Loucy (cell line): ENCODE results near the gene GNB3.

Source experiments
- H2AFZ ChIP-seq: fragments of 200-600 bp; sonication (generic); 2 replicates; pipeline ENCODE4 v1.6.0; 2016; ENCODE audit warnings: antibody characterized with exemption, mild to moderate bottlenecking, low read length, moderate library complexity
- H3F3A ChIP-seq: fragments of 200-600 bp; 2 replicates; pipeline ENCODE4 v1.6.0; 2016; ENCODE audit warnings: antibody characterized with exemption, low read depth, mild to moderate bottlenecking
- H3K27me3 ChIP-seq: fragments of 200-600 bp; sonication (generic); 2 replicates; pipeline ENCODE4 v1.6.1; 2014; ENCODE audit warnings: low read length, mild to moderate bottlenecking; ENCODE audit not compliant: insufficient read depth, poor library complexity, severe bottlenecking
- H3K36me3 ChIP-seq: fragments of 200-600 bp; sonication (generic); 2 replicates; pipeline ENCODE4 v1.6.1; 2016; ENCODE audit warnings: low read length; ENCODE audit not compliant: insufficient read depth
- H3K4me1 ChIP-seq: fragments of 200-600 bp; sonication (generic); 2 replicates; pipeline ENCODE4 v1.5.1; 2014; ENCODE audit warnings: low read length, mild to moderate bottlenecking; ENCODE audit not compliant: insufficient read depth, poor library complexity, severe bottlenecking
- H3K4me2 ChIP-seq: fragments of 200-600 bp; sonication (generic); 2 replicates; pipeline ENCODE4 v1.6.0; 2014; ENCODE audit warnings: antibody characterized with exemption, low read length, low read depth, mild to moderate bottlenecking; ENCODE audit not compliant: poor library complexity, severe bottlenecking
- H3K4me3 ChIP-seq: fragments of 200-600 bp; sonication (generic); 2 replicates; pipeline ENCODE4 v1.5.1; 2014; ENCODE audit warnings: low read length, mild to moderate bottlenecking, mixed read lengths; ENCODE audit not compliant: poor library complexity, severe bottlenecking
- H3K79me2 ChIP-seq: fragments of 200-600 bp; sonication (generic); 2 replicates; pipeline ENCODE4 v1.6.1; 2014; ENCODE audit warnings: low read length; ENCODE audit not compliant: insufficient read depth
- H3K9ac ChIP-seq: fragments of 200-600 bp; sonication (generic); 2 replicates; pipeline ENCODE4 v1.6.0; 2014; ENCODE audit warnings: mild to moderate bottlenecking, low read depth, low read length, moderate library complexity; ENCODE audit not compliant: poor library complexity, severe bottlenecking
- H3K9me2 ChIP-seq: fragments of 200-600 bp; sonication (generic); replicated peaks from 2 replicates; pipeline ENCODE4 v1.6.1; 2016; ENCODE audit warnings: low read depth, low read length, mixed read lengths
- H3K9me3 ChIP-seq: fragments of 200-600 bp; sonication (generic); 2 replicates; pipeline ENCODE4 v1.6.1; 2014; ENCODE audit warnings: mild to moderate bottlenecking, antibody characterized with exemption, low read length, low read depth; ENCODE audit not compliant: insufficient read depth
- H4K20me1 ChIP-seq: fragments of 200-600 bp; sonication (generic); 2 replicates; pipeline ENCODE4 v1.6.0; 2014; ENCODE audit warnings: antibody characterized with exemption, low read length, mild to moderate bottlenecking; ENCODE audit not compliant: insufficient read depth, poor library complexity, severe bottlenecking
- EZH2phosphoT487 ChIP-seq: fragments of 200-600 bp; IDR thresholded peaks from 2 replicates; pipeline ENCODE4 v1.6.1; 2018; ENCODE audit warnings: antibody characterized with exemption, mild to moderate bottlenecking, moderate library complexity, borderline replicate concordance
- TF ChIP-seq, protein P1 (sequence below): fragments of 200-600 bp; sonication (generic); conservative IDR thresholded peaks from 2 replicates; pipeline ENCODE4 v1.5.1; 2014; ENCODE audit warnings: mild to moderate bottlenecking, antibody characterized with exemption, low read length

The GNB3 gene

DNA sequence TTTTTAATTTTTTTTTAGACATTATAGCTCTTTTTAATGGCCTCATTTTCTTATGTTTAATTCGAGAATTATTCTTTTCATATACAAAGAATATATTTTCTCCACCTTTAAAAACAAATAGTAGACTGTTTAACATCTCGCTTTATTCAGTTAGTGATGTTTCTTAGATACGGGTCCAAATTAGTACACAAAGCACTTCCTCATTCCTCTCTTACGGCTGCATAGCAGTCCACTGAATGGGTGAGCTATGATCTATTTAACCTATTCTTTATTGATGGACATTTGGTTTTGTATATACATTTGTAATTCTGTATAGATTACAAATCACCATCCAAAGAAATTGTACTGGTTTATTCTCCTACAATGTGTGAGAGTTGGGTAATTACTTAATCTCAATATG, 27.4 kb upstream of the GNB3 start:
- H3K27me3 ChIP-seq, result no peaks in the 10 kb centered on the region
- H2AFZ ChIP-seq, result no peak overlapping the region
- TF ChIP-seq, protein P1, sequence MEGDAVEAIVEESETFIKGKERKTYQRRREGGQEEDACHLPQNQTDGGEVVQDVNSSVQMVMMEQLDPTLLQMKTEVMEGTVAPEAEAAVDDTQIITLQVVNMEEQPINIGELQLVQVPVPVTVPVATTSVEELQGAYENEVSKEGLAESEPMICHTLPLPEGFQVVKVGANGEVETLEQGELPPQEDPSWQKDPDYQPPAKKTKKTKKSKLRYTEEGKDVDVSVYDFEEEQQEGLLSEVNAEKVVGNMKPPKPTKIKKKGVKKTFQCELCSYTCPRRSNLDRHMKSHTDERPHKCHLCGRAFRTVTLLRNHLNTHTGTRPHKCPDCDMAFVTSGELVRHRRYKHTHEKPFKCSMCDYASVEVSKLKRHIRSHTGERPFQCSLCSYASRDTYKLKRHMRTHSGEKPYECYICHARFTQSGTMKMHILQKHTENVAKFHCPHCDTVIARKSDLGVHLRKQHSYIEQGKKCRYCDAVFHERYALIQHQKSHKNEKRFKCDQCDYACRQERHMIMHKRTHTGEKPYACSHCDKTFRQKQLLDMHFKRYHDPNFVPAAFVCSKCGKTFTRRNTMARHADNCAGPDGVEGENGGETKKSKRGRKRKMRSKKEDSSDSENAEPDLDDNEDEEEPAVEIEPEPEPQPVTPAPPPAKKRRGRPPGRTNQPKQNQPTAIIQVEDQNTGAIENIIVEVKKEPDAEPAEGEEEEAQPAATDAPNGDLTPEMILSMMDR, result no peak
- TF ChIP-seq EZH2phosphoT487, result no peak
- H3F3A ChIP-seq, result no peaks in the 10 kb centered on the region
- no peaks in the 10 kb centered on the region for H3K79me2 ChIP-seq
- no peaks in the 10 kb centered on the region for H3K9me3 ChIP-seq
- no peak overlapping the region for H3K4me3 ChIP-seq
- H3K36me3 ChIP-seq, result no peaks in the 10 kb centered on the region
- no peak overlapping the region for H3K9ac ChIP-seq
- H3K4me1 ChIP-seq, result peaks cover 10% of the 10 kb centered on the region
- no peak overlapping the region for H3K4me2 ChIP-seq
- H4K20me1 ChIP-seq, result no peaks in the 10 kb centered on the region
- no peaks in the 10 kb centered on the region for H3K9me2 ChIP-seq

DNA sequence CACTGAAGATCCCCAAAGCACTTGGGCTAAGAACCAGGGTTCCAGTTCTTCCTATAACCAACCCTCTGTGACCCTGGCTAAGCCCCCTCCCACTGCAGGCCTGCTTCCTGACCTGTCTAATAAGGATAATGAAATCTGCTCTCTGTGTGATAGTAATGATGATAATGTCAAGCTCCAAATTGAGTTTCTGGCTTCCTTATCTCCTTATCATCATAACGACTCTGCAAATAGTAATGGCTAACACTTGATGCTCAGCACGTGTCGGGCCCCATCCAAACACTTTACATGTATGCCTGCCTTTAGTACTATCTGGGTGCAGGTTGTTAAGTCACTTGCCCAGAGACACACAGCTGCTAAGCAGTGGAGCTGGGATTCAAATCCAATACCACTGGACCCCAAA, 24.1 kb upstream of the GNB3 start:
- Histone ChIP-seq H3K27me3 (no peaks in the 10 kb centered on the region), H3K4me3 (no peak overlapping the region), H3K9ac (peak overlapping the region; percentile 21), H3K9me2 (no peaks in the 10 kb centered on the region), H3K79me2 (no peaks in the 10 kb centered on the region), H3F3A (no peaks in the 10 kb centered on the region), H2AFZ (no peak overlapping the region), H3K9me3 (no peaks in the 10 kb centered on the region), H3K4me1 (peaks cover 32% of the 10 kb centered on the region), H4K20me1 (no peaks in the 10 kb centered on the region), H3K4me2 (no peak overlapping the region), H3K36me3 (no peaks in the 10 kb centered on the region)
- TF ChIP-seq, protein P1, result no peak
- TF ChIP-seq EZH2phosphoT487, result no peak

DNA sequence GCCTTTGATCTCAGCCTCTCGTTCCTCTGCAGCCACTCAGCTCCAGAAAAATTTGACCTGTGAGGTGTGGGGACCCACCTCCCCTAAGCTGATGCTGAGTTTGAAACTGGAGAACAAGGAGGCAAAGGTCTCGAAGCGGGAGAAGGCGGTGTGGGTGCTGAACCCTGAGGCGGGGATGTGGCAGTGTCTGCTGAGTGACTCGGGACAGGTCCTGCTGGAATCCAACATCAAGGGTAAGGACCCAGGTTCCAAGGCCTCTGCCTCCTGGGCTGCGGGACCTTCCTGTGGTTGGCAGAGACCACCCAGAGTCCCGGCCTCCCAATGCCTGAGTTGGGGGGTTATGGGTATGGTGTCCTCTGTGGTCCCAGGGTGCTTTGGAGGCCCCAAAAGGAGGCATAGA, 23.6 kb upstream of the GNB3 start:
- no peaks in the 10 kb centered on the region for H3F3A ChIP-seq
- no peaks in the 10 kb centered on the region for H3K79me2 ChIP-seq
- no peaks in the 10 kb centered on the region for H3K9me3 ChIP-seq
- no peaks in the 10 kb centered on the region for H3K9me2 ChIP-seq
- no peaks in the 10 kb centered on the region for H3K36me3 ChIP-seq
- no peak overlapping the region for H2AFZ ChIP-seq
- H3K4me2 ChIP-seq, result no peak overlapping the region
- no peak for TF ChIP-seq EZH2phosphoT487
- TF ChIP-seq, protein P1, result no peak
- H3K27me3 ChIP-seq, result no peaks in the 10 kb centered on the region
- H3K4me1 ChIP-seq, result peaks cover 36% of the 10 kb centered on the region
- H3K4me3 ChIP-seq, result no peak overlapping the region
- H4K20me1 ChIP-seq, result no peaks in the 10 kb centered on the region
- no peak overlapping the region for H3K9ac ChIP-seq
